HG02885 (cell line): ENCODE results near the gene CSAD.
"Not testable (repeated sequence)": the region's sequence is repeated elsewhere in the genome, so short reads cannot be mapped to it uniquely, and the experiment has no call there.

Experiments
- ATAC-seq: cut with Tn5 transposase; IDR thresholded peaks from one replicate; pipeline ENCODE4 v1.9.1; 2021; ENCODE audit warnings: mild to moderate bottlenecking; ENCODE audit not compliant: unreplicated experiment, poor library complexity

Gene CSAD

GRCh38 chr12:53115112-53115890, 65.4 kb downstream of the CSAD start:
- no peak for ATAC-seq

DNA sequence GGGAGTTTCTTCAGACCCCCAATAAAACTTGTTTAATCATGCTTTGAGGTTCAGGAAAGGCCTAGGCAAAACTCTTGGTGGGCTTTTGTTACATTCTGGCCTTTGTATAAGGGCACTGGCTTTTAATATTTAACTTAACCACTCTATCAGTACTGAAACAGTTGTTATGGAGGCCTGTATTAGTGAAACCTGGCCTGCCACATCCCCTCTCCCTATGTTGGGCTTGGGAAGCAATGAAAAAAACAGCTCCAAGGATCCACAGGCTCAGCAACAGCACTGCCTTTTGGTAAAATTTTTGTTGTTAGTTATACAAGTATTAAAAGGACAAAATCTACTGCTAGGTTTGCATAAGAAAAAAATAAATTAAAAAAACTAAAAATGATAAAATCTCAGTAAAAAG, 66.8 kb downstream of the CSAD start:
- ATAC-seq = no peak

GRCh38 chr12:53113136-53113705, 67.5 kb downstream of the CSAD start:
- ATAC-seq = no peak

DNA sequence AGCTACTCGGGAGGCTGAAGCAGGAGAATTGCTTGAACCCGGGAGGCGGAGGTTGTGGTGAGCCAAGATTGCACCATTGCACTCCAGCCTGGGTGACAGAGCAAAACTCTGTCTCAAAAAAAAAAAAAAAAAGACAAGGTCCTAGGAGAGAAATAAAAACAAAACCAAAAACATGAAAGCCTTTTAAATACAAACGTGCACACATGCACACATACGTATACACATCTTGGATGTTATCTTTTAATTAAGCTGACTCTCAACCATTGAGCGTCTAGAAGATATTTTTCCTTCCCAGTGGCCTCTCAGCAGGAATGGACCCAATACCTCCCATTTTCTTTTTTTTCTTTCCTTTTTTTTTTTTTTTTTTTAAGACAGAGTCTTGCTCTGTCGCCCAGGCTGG, 68.3 kb downstream of the CSAD start:
- ATAC-seq = not testable (repeated sequence)
